GM23248 (cell line): Measurements from ENCODE around the gene CDHR3.

Experiments used
- EZH2 ChIP-seq: fragments of 200-600 bp; sonication (generic); IDR thresholded peaks from 2 replicates; pipeline ENCODE4 v1.6.1; 2018; ENCODE audit warnings: antibody characterized with exemption, mild to moderate bottlenecking; ENCODE audit not compliant: insufficient read depth, poor library complexity, severe bottlenecking
- EZH2phosphoT487 ChIP-seq: fragments of 200-600 bp; sonication (generic); IDR thresholded peaks from 2 replicates; pipeline ENCODE4 v1.6.1; 2018; ENCODE audit warnings: antibody characterized with exemption, moderate library complexity, mild to moderate bottlenecking, low read depth; ENCODE audit not compliant: insufficient read depth

DNA sequence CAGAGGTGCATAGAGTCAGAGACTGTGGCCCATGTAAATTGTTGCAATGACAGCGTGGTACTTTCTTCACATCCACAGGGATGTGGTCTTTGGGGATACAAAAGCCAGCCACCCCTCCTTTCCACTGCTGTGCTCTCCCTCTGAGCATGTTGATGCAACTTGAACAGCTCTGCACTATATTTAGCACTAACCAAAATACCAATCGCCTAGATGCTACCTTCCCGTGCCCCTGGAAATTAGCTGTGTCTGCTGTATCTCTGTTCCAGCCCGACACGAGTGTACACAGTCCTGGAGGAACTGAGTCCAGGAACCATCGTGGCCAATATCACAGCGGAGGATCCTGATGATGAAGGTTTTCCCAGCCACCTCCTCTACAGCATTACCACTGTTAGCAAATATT is 38.1 kb downstream of the CDHR3 start:
- TF ChIP-seq EZH2 (no peak), EZH2phosphoT487 (no peak)
